HG03521 (cell line): ENCODE results near the gene KCNAB3.

Experiments used
- ATAC-seq: cut with Tn5 transposase; IDR thresholded peaks from one replicate; pipeline ENCODE4 v1.9.1; 2021; ENCODE audit warnings: mild to moderate bottlenecking, moderate library complexity; ENCODE audit not compliant: unreplicated experiment

The KCNAB3 gene

DNA sequence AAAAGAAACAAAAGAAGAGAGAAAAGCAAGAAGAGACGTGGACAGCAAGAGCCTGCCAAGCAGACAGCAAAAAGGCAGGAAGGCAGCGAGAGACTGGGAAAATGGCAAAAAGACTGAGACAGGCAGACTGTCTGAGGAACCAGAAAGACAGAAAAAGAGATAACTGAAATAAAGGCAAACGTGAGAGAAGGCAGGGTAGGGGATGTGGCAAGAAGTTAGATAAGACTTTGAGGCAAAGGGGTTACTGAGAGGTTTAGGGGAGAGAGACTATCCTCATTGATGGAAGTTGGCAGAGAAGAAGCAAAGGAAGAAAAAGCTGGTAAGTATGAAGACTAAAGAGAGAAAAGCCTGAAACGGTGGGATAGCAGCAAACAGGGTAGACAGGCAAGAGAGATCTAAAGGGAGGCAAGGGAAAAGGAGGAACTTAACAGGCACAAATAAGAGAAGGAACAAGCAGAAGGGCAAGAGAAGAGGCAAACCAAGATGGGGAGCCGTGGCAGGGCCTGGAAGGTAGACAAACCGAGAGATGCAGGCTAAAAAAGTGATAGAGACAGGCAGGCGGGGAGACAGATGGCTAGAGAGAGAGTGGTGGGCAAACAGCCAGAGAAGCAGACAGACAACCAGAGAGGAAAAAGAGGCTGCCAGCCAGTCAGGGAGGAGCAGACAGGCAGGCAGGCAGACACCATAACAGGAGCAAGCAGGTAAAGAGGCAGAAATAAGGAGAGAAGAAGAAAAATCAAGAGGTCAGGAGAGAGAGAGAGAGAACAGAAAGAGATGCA is 48.2 kb downstream of the KCNAB3 start:
- no peak for ATAC-seq

- ATAC-seq, result no peak
Observed at GRCh38 chr17:7880076-7880868, 49.4 kb downstream of the KCNAB3 start.

GRCh38 chr17:7878234-7878633 is 51.4 kb downstream of the KCNAB3 start:
- ATAC-seq, result no peak

DNA sequence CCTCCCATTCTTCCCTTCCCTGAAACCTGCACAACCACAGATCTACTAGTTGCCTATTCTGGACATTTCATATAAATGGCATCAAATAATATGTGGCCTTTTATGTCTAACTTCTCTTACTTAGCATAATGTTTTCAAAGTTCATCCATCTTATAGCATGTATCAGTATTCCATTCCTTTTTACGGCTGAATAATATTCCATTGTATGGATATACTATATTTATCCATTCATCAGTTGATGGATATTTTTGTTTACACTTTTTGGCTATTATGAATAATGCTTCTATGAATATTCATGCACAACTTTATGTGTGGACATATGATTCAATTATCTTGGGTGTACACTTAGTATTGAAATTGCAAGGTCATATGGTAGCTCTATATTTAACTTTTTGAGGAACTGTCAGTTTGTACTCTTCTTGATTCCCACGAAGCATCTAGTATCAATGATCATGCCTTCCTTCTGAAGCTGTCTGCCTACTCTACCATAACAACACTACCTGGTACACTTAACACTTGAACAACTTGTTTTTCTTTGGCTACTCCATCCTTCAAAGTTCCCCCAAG is 53.8 kb downstream of the KCNAB3 start:
- no peak for ATAC-seq

DNA sequence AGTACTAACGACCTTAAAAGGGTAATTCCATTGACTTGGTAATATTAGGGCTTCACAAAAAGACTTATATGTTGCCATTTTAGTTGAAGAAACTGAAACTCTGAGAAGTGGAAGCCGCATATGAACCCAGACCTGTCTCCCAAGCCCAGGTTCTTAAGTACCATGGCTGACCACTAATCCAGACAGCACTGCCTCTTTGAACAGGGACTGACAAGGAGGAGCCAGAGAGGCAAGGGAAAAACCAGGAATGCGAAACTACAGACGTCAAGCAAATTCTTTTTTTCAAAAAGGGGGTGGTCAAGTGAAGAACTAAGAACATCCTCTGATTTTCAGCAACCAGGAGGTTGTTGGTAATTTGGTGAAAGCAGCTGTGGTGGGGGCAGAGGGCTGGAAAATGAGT is 56.6 kb downstream of the KCNAB3 start:
- no peak for ATAC-seq
